ENCODE data around the gene HRAS. TPM values are rescaled to one million over a fixed set of nuclear protein-coding genes. Genes with fewer than 3 reads are reported as not detected.

Gene HRAS
- polyA plus RNA-seq, 3 donors = 10.1 to 32.9 (median 10.3) TPM

- peaks cover 49% of the 10 kb centered on the region for H4K20me1 ChIP-seq (ENCODE audit: insufficient read depth, low read length)
- H3K27me3 Mint-ChIP-seq (ENCODE audit: low read depth in 3 of 3) = no peaks in the 10 kb centered on the region
- peak overlapping the region; percentile 92 to 93 for H3K4me3 Mint-ChIP-seq
- peaks cover 89% of the 10 kb centered on the region for H3K79me2 ChIP-seq (ENCODE audit: insufficient read depth, low read length)
- no peak for TF ChIP-seq CTCF (IDR thresholded peaks at IDR 0.05)
- H3K4me3 ChIP-seq (replicated peaks in 1 of 3; ENCODE audit: low read depth in 2 of 3, low read length in 3 of 3) = peak overlapping the region; percentile 54 to 81 (median 61)
- peaks cover 32 to 38% of the 10 kb centered on the region in 2 donors for H3K36me3 ChIP-seq (replicated peaks in 1 of 2; ENCODE audit: control insufficient read depth in 1 of 2, insufficient read depth in 2 of 2, low read length in 2 of 2)
- no peaks in the 10 kb centered on the region for H3K9me3 Mint-ChIP-seq
- peak overlapping the region; percentile 100 for H3K9ac ChIP-seq (ENCODE audit: insufficient read depth, low read length, poor library complexity, severe bottlenecking)
- no peak overlapping the region for H2AFZ ChIP-seq (ENCODE audit: insufficient read depth, low read depth, low read length, poor library complexity, severe bottlenecking)
- H3K27ac ChIP-seq (ENCODE audit: low read depth in 1 of 2, low read length in 2 of 2) = peak overlapping the region; percentile 99 to 100
- H3K9me3 ChIP-seq (replicated peaks in 1 of 2; ENCODE audit: control insufficient read depth in 1 of 2, insufficient read depth in 1 of 2, low read length in 2 of 2) = no peaks in the 10 kb centered on the region
- peaks cover 60 to 65% of the 10 kb centered on the region in 2 donors for H3K4me1 ChIP-seq (ENCODE audit: control insufficient read depth in 1 of 2, insufficient read depth in 2 of 2, low read length in 2 of 2)
- H3K4me1 Mint-ChIP-seq = peaks cover 51% of the 10 kb centered on the region
- peak overlapping the region; percentile 99 to 100 (median 100) for H3K27ac Mint-ChIP-seq
- DNase-seq = peak; percentile 91 to 95 (median 95)
- no peaks in the 10 kb centered on the region for H3K27me3 ChIP-seq (ENCODE audit: control insufficient read depth in 2 of 2, insufficient read depth in 2 of 2, low read length in 2 of 2)
- peak overlapping the region; percentile 90 for H3K4me2 ChIP-seq (replicated peaks; ENCODE audit: extremely low read depth, low read length, poor library complexity, severe bottlenecking)
- WGBS (ENCODE audit: insufficient coverage) = 6% methylated on average over 20 of the region's 24 CpGs
- peaks cover 31 to 40% of the 10 kb centered on the region in 2 donors for H3K36me3 Mint-ChIP-seq
- intact Hi-C loops (cut with micrococcal nuclease) = loop anchor here in 1 of 2 donors (10.0 kb wide), 1 partner anchor 299 kb away; the partner anchor contains the start of genes BET1L and RIC8A
These were observed 32.0 kb downstream of the HRAS start for GRCh38 chr11:503179-503981.

GRCh38 chr11:502288-503178, 32.8 kb downstream of the HRAS start:
- Histone ChIP-seq H3K9ac (ENCODE audit: insufficient read depth, low read length, poor library complexity, severe bottlenecking) (peak overlapping the region; percentile 66), H3K79me2 (ENCODE audit: insufficient read depth, low read length) (peaks cover 89% of the 10 kb centered on the region), H3K9me3 (replicated peaks in 1 of 2; ENCODE audit: control insufficient read depth in 1 of 2, insufficient read depth in 1 of 2, low read length in 2 of 2) (no peaks in the 10 kb centered on the region), H2AFZ (ENCODE audit: insufficient read depth, low read depth, low read length, poor library complexity, severe bottlenecking) (no peak overlapping the region), H3K4me3 (replicated peaks in 1 of 3; ENCODE audit: low read depth in 2 of 3, low read length in 3 of 3) (peak overlapping the region in 2 of 3 experiments; percentile 31 to 81), H3K4me1 (ENCODE audit: control insufficient read depth in 1 of 2, insufficient read depth in 2 of 2, low read length in 2 of 2) (peaks cover 54 to 60% of the 10 kb centered on the region in 2 donors), H3K27me3 (ENCODE audit: control insufficient read depth in 2 of 2, insufficient read depth in 2 of 2, low read length in 2 of 2) (no peaks in the 10 kb centered on the region), H3K27ac (ENCODE audit: low read depth in 1 of 2, low read length in 2 of 2) (peak overlapping the region; percentile 99 to 100), H3K36me3 (replicated peaks in 1 of 2; ENCODE audit: control insufficient read depth in 1 of 2, insufficient read depth in 2 of 2, low read length in 2 of 2) (peaks cover 40 to 46% of the 10 kb centered on the region in 2 donors), H4K20me1 (ENCODE audit: insufficient read depth, low read length) (peaks cover 58% of the 10 kb centered on the region), H3K4me2 (replicated peaks; ENCODE audit: extremely low read depth, low read length, poor library complexity, severe bottlenecking) (peak overlapping the region; percentile 90)
- Mint-ChIP-seq H3K4me1 (peaks cover 47% of the 10 kb centered on the region), H3K9me3 (no peaks in the 10 kb centered on the region), H3K4me3 (peak overlapping the region; percentile 92 to 93), H3K36me3 (peaks cover 40 to 45% of the 10 kb centered on the region in 2 donors), H3K27ac (peak overlapping the region; percentile 99 to 100 (median 100)), H3K27me3 (ENCODE audit: low read depth in 3 of 3) (no peaks in the 10 kb centered on the region)
- no peak for DNase-seq
- 39% methylated on average over 8 of the region's 10 CpGs for WGBS (ENCODE audit: insufficient coverage)
- TF ChIP-seq CTCF (IDR thresholded peaks at IDR 0.05) = no peak
- intact Hi-C loops (cut with micrococcal nuclease) = loop anchor here in 1 of 2 donors (10.0 kb wide), 1 partner anchor 298 kb away; the partner anchor contains the start of genes BET1L and RIC8A

Measured in CD14-positive monocyte (primary cell).